K562 (cell line): ENCODE measurements around the gene ZNF668. TPM values are rescaled to one million over a fixed set of nuclear protein-coding genes. Genes with fewer than 3 reads are reported as not detected.

Source experiments
- CHCHD3 ChIP-seq: fragments of 250-450 bp; sonication (Bioruptor Pico); IDR thresholded peaks from 2 replicates; pipeline ENCODE4 v2.1.2; 2022; ENCODE audit warnings: mild to moderate bottlenecking
- CREB5 ChIP-seq: fragments of 250-450 bp; sonication (Bioruptor Pico); IDR thresholded peaks from 2 replicates; pipeline ENCODE4 v1.5.0; 2020; ENCODE audit warnings: mild to moderate bottlenecking
- DPF2 ChIP-seq: fragments of 450-650 bp; IDR thresholded peaks from 2 replicates; pipeline ENCODE4 v1.6.1; 2016
- FOXJ3 ChIP-seq: sonication (generic); formaldehyde crosslinking; IDR thresholded peaks from 2 replicates; pipeline ENCODE4 v1.4.0; 2020; ENCODE audit warnings: mild to moderate bottlenecking, missing genetic modification reagents
- GATAD2B ChIP-seq: fragments of 450-650 bp; IDR thresholded peaks from 2 replicates; pipeline ENCODE4 v1.6.1; 2017; ENCODE audit warnings: mild to moderate bottlenecking, borderline replicate concordance
- HMGN3 ChIP-seq: IDR thresholded peaks from 2 replicates; pipeline ENCODE4 v1.6.1; 2011; ENCODE audit warnings: borderline replicate concordance, low read depth, mild to moderate bottlenecking, mixed read lengths, low read length; ENCODE audit not compliant: insufficient read length; ENCODE audit errors: extremely low read depth
- MAFG ChIP-seq: fragments of 450-650 bp; conservative IDR thresholded peaks from 2 replicates; pipeline ENCODE4 v1.6.1; 2016; ENCODE audit warnings: missing genetic modification characterization, missing compliant biosample characterization
- POLR2G ChIP-seq: fragments of 200-400 bp; formaldehyde crosslinking; IDR thresholded peaks from 2 replicates; pipeline ENCODE4 v1.6.1; 2017; ENCODE audit warnings: low read depth, mild to moderate bottlenecking, antibody characterized with exemption, low read length, moderate library complexity
- PRDM10 ChIP-seq: fragments of 450-650 bp; IDR thresholded peaks from 2 replicates; pipeline ENCODE4 v1.6.1; 2018; ENCODE audit not compliant: partially characterized antibody
- TRIM24 ChIP-seq, 2 experiments: fragments of 450-650 bp; IDR thresholded peaks; 2 replicates each; pipeline ENCODE4 v1.6.1; 2016
- ZFPM2 ChIP-seq: fragments of 250-450 bp; sonication (Bioruptor Pico); IDR thresholded peaks from 2 replicates; pipeline ENCODE4 v1.5.1; 2022; ENCODE audit warnings: mild to moderate bottlenecking
- ZNF277 ChIP-seq: fragments of 250-450 bp; sonication (Bioruptor Pico); IDR thresholded peaks from 2 replicates; pipeline ENCODE4 v1.8.0; 2022; ENCODE audit warnings: inconsistent platforms, mild to moderate bottlenecking, moderate library complexity, borderline replicate concordance
- ZNF384 ChIP-seq: IDR thresholded peaks from 2 replicates; pipeline ENCODE4 v1.6.1; 2012; ENCODE audit warnings: low read depth, low read length, improper control_type of control experiment
- polyA plus RNA-seq, 8 experiments: library from polyadenylated mRNA; depleted of rRNA in 4 of 8; stranded (reverse) in 5 of 8; unstranded in 3 of 8; fragments of >200 nt; fragmentation: Nextera tagmentation in 2 of 8; fragmentation: Illumina TruSeq in 1 of 8; extraction: Ambion mirVana in 2 of 8; extraction: Trizol in 1 of 8; gene quantifications; 2 replicates each; pipeline versions ENCODE4 v1.2.1 to v1.2.3, GENCODE V29; 2011 to 2014; ENCODE audit warnings: inconsistent platforms in 1 of 8, missing spikeins in 1 of 8
- total RNA-seq, 7 experiments: library from RNA; depleted of rRNA in 6 of 7; stranded (reverse); fragments of >200 nt in 6 of 7; fragmentation: Illumina TruSeq in 2 of 7; extraction: Trizol in 2 of 7; gene quantifications; 2 replicates each; pipeline versions ENCODE4 v1.2.1 to v1.2.3, GENCODE V29; 2011 to 2021; ENCODE audit warnings: low replicate concordance in 1 of 7
- TF ChIP-seq, protein P1 (sequence below): fragments of 450-650 bp; IDR thresholded peaks from 2 replicates; pipeline ENCODE4 v1.6.1; 2016; ENCODE audit warnings: borderline replicate concordance
- TF ChIP-seq, protein P2 (sequence below): IDR thresholded peaks from 2 replicates; pipeline ENCODE4 v1.6.1; 2016; ENCODE audit warnings: missing genetic modification characterization, missing compliant biosample characterization

ZNF668 gene
- total and polyA plus RNA-seq, 9 of the 15 experiments (the other 6 are each of a cell fraction or from before 2014, with no cell fraction given), result 0.04 to 15.3 (median 3.8) TPM; not detected in 1

DNA sequence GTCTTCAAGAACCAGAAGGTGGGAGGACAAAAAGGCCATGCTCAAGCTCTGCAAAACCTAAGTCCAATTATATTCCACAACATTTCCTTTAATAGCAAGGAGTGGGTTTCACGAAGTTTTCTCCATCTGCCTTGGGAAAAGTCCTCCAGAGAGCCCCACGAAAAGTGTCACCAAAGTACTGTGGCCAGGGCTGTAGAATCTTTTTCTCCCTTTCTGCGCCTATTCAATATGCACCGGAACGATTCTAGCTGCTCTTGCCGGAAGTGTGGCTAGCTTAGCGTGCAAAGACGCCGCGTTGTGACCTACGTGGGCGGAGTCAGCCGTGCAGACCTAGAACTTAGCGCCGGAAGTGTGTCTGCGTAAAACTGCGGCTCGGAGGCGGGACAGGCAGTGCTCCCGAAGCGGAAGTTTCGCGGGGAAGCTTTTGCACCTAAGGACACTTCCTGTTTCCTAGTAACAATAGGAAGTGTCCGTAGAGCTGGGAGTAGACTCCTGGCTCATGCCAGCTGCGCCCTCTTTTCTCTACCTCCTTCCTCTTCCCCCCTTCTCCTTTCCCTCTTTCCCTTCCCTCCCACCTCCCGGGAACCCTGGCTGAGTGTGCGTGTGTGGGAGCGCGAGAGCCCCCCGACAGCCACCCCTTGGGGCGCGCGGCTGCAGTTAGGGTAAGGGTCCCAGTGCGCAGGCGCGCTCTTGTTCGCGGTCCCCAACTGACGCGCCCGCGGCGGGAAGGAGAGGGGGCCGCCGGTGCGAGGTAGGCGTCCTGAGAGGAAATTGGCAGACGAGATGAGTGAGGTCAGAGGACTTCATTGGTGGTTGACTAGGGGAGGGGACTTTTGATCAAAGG lies at the start of gene ZNF668, which contains the start of gene ZNF646 (continued):
- TF ChIP-seq PRDM10 (peak; percentile 26), MAFG (tag) (no peak), ZNF277 (CRISPR knock-in tag) (no peak), ZFPM2 (CRISPR knock-in tag) (no peak), GATAD2B (no peak), ZNF384 (no peak), FOXJ3 (CRISPR knock-in tag) (no peak), CHCHD3 (CRISPR knock-in tag) (no peak), POLR2G (peak; percentile 83), HMGN3 (peak; percentile 65), DPF2 (no peak), TRIM24 (IDR thresholded peaks at IDR 0.05) (peak in 1 of 2 experiments; percentile 98; a peak in 2 of 4 replicates), CREB5 (CRISPR knock-in tag) (no peak)
- TF ChIP-seq, protein P1, sequence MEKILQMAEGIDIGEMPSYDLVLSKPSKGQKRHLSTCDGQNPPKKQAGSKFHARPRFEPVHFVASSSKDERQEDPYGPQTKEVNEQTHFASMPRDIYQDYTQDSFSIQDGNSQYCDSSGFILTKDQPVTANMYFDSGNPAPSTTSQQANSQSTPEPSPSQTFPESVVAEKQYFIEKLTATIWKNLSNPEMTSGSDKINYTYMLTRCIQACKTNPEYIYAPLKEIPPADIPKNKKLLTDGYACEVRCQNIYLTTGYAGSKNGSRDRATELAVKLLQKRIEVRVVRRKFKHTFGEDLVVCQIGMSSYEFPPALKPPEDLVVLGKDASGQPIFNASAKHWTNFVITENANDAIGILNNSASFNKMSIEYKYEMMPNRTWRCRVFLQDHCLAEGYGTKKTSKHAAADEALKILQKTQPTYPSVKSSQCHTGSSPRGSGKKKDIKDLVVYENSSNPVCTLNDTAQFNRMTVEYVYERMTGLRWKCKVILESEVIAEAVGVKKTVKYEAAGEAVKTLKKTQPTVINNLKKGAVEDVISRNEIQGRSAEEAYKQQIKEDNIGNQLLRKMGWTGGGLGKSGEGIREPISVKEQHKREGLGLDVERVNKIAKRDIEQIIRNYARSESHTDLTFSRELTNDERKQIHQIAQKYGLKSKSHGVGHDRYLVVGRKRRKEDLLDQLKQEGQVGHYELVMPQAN, result peak; percentile 79
- TF ChIP-seq, protein P2, sequence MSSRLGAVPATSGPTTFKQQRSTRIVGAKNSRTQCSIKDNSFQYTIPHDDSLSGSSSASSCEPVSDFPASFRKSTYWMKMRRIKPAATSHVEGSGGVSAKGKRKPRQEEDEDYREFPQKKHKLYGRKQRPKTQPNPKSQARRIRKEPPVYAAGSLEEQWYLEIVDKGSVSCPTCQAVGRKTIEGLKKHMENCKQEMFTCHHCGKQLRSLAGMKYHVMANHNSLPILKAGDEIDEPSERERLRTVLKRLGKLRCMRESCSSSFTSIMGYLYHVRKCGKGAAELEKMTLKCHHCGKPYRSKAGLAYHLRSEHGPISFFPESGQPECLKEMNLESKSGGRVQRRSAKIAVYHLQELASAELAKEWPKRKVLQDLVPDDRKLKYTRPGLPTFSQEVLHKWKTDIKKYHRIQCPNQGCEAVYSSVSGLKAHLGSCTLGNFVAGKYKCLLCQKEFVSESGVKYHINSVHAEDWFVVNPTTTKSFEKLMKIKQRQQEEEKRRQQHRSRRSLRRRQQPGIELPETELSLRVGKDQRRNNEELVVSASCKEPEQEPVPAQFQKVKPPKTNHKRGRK, result no peak
